ENCODE measurements around the gene PDE4D.

The PDE4D gene

DNA sequence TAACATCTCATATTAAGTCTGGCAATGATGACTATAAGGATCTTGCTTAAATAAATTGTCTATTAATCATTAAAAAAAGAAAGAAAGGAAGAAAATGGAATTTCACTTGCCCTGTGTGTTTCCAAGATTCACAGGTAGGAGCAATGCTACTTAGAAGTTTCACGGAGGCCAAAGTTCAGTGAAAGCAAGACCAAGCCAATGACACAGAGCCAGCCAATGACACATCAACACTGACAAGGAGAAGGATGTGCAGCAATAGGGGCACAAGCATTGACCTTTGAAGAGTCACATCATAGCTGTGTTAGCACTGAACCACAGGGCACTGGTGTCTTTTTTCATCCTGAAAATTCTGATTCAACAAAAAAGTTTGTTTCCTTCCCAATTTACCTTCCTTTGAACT lies 364.3 kb downstream of the PDE4D start:
- DNase-seq (ENCODE audit: low read depth in 2 of 2, low spot score in 1 of 2), result no peak

DNA sequence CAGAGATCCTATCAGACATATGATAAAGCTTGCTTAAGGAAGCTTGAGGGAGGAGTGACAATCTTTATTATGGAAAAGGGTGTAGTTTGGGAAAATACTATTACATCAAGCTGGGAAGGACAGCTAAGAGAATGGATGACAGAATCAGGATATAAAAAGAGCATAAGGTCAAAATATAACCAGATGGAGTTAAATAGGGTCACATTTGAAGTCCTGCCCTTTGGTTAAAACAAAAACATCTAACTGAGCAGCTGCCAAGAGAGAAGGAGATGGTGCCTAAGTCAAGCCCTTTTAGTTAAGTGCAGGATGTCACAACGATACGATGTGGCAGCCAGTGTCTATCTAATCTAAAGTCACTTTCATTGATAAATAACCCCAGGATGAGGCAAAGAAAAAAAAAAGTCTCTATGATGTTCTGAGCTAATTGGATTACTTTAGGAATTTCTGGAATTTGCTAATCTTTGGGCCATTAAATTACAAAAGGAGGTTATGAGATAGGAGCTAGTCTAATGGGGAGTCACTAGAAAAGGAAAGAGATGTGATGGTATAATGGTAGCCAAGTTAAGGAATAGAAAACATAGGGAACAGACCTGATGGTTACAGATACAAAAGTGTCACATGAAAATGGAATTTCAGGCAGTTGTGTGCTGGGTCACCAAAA lies 365.2 kb downstream of the PDE4D start:
- DNase-seq (ENCODE audit: low read depth in 2 of 2, low spot score in 1 of 2), result no peak

DNA sequence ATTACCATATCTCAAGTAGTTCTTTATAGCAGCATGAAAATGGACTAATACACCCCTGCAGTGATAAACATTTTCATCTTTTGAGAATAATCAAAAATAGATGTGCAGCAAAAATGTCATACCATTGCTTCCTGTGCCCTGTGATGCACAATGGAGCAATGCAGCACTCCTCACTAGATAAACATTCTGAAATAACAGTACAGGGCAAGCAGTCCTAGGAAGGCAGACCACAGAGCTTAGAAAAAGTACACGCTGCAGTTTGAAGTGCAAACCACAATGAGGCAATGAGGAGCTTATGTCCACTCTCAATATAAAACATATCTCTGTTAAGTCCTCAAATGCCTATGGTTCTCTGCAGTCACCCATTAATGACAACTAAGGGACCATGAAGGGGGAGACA lies 367.6 kb downstream of the PDE4D start:
- no peak for DNase-seq (ENCODE audit: low read depth in 2 of 2, low spot score in 1 of 2)

DNA sequence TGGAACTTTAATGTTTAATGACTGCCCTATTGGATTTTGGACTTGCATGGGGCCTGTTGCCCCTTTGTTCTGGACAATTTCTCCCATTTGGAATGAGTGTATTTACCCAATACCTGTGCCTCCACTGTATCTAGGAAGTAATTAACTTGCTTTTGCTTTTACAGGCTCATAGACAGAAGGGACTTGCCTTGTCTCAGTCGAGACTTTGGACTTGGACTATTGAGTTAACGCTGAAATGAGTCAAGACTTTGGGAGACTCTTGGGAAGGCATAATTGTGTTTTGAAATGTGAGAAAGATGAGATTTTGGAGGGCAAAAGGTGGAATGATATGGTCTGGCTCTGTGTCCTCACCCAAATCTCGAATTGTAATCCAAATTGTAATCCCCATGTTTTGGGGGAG lies 368.2 kb downstream of the PDE4D start:
- DNase-seq (ENCODE audit: low read depth in 2 of 2, low spot score in 1 of 2), result no peak

DNA sequence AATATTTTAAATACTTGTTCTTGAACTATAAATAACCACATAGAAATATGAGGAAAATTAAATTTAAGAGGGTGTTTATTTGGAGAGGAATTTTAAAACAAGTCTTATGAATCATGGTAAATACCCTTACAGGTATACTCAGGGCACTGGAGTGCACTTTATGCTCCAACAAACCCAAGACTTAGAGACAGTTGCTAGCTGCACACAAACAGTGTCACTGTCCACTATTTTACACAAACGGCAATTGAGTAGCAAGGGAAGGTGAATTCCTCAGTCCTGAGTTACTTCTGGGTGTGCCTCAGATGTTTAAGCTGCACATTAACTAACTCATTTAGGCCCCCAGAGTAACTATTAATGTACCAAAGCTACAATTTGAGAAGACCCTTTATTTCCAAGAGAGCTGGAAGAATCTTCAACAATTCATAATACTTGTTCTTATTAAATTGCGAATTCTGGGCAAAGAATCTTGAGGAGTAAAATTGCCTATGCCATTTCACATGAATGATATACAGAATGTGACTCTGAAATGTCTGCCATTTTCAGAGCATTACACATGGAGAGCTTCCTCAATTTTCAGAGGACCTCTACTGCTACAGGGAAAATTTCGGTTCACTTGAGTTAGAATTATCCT lies 371.2 kb downstream of the PDE4D start:
- no peak for DNase-seq (ENCODE audit: low read depth in 2 of 2, low spot score in 1 of 2)

DNA sequence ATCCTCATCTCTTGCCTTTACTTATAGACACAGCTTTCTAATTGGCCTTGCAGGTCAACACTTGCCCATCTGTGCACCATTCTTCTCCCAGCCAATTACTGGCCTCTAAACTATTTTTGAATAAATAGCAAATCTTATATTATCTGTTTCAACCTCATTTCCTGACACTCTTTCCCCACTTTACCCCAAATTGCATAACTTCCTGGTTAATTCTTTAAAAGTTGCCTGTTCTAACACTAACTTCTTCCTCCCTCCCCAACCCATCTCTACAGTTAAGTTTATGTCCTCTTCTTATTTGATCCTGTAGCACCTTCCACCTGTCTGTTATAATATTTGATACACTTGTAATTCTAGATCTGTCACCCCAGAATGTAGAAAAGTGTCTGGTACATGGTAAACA lies 372.1 kb downstream of the PDE4D start:
- no peak for DNase-seq (ENCODE audit: low read depth in 2 of 2, low spot score in 1 of 2)

DNA sequence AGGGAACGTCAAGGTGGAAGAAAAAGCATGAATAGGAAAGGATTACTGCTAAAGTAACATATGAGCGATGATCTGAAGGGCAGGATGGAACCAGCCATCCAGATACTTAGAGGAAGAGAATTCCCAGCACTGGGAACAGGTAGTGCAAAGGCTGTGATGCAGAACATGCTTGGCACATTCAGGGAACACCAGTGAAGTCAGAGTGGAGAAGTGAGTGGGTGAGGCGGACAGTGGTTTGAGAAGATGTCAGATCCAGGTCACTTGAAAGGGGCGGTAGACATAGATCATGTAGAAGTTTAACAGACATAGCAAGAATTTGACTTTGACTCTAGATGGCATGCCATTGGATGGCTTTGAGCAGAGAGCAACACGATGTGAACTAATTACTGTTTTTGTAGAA lies 374.2 kb downstream of the PDE4D start:
- DNase-seq (ENCODE audit: low read depth in 2 of 2, low spot score in 1 of 2), result no peak

DNA sequence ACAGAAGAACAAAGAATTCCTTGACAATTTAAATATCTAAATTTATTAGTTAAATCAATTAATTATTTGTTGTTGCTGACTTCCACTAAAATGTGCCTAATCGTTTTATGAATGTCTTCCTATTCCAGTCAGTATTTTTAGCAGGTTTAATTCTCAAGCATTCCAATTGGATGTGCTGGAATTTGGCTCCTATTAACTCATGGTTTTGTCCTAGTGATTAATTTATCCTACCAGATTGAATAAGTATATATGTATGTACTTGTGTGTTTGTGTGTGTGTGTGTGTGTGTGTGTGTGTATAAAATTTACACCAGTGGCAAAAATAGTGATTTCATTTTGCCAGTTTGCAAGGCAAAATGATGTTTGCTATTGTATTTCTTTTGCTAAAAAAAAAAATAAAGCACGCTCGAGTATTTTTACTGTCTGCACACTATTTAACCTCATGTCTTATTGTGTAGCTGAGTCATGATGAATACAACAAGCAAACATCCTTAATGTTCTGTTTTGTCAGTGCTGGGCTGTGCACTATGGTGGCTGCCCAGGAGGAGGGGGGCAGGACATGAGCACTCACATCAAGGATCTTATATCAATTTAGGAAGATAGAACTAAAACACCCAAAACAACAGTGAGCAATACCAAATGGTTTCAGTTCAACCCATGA lies 375.5 kb downstream of the PDE4D start:
- no peak for DNase-seq (ENCODE audit: low read depth in 2 of 2, low spot score in 1 of 2)

DNA sequence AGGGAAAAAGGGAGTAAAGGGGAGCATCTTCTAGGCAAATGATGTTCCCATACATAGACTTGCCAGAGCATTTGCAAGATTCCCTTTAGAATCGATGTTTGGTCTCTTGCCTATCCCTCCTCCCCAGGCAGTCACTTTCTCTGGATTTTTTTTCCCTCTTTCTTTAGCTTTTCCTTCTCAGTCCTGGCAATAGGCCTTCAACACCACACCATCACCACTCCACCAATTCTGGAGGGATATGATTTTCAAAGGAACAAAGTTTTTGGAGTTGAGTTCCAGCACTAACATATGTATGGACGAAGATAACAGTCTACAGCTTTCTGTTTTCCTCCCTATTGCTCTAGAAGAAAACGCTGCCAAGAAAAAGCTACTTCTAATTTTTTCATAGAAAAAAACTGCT lies 377.4 kb downstream of the PDE4D start:
- DNase-seq (ENCODE audit: low read depth in 2 of 2, low spot score in 1 of 2), result no peak

DNA sequence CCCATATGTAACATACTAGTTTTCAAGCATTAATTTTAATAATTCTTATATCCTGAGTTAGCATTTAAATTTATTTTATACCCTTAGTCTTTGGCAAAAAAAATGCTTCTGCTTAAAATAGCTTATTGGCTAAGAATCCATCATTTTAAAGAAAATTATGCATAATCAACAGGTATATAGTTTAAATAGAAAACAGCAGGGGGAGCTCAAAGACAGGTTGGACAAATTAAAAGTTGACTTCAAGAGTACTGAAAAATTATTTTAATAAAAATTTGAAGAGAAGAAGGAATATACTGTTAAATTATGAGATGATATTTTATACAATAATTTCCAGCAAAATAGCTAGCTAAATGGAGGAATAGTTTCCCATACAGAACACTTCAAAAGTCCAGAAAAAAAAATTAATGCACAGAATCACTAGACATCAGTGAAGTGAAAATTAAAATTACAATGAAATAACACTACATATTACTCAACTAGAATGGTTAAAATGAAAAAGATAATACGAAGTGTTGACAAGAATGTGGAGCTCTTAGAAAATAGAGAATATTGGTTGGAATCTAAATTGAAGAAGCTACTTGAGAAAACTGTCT lies 387.1 kb downstream of the PDE4D start:
- no peak for DNase-seq (ENCODE audit: low read depth in 2 of 2, low spot score in 1 of 2)

DNA sequence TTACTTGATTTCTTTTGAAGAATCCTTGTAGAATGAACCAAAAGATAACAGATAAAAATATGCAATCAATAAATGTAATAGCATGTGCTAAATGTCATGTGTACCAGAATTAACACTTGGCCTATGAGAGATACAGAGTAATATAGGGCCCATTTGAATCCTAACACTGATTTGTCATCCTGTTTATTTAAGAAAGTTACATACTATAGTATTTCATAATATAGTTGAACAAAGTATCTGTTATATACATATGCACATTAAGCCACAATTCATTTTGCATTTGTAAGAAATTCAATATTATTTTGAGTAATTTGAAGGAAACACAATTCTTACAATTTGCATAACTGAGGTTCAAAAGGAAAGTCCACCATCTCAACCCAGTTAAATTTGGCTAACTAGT lies 389.5 kb downstream of the PDE4D start:
- no peak for DNase-seq (ENCODE audit: low read depth in 2 of 2, low spot score in 1 of 2)

DNA sequence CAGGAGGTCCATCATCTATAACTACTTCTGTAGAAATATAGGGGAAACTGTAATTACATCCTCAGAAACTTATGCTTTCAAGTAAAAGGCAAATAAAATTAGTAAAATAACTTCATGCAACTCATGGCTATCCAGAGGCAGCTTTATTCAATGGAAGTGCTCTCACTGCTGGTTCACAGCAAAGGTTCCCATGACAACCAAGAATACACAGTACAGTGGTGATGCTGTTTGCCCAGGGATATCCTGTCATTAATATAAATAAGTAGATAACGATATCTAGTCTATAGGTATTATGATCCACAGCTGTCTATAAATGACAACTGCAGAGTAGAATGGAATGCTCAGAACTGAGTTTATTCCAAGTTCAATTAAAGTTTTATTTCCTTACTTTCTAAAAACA lies 390.3 kb downstream of the PDE4D start:
- no peak for DNase-seq (ENCODE audit: low read depth in 2 of 2, low spot score in 1 of 2)

DNA sequence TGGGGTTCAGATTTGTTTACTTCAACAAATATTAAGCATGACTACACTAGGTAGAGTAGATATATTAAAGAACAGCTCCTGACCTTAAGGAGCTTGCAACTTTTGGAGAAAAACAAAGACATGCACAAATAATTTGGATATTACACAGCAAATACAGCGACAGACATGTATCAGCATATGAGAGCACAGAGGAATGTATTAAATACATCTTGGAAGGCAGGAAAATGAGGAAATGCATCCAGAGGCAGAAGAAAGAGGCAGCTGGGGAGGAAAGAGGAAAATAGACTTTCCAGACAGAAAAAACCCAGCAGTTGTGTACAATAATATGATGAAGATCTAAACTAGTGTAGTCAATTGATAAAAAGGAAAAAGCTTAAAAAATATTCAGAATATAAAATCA lies 392.2 kb downstream of the PDE4D start:
- DNase-seq (ENCODE audit: low read depth in 2 of 2, low spot score in 1 of 2), result no peak

DNA sequence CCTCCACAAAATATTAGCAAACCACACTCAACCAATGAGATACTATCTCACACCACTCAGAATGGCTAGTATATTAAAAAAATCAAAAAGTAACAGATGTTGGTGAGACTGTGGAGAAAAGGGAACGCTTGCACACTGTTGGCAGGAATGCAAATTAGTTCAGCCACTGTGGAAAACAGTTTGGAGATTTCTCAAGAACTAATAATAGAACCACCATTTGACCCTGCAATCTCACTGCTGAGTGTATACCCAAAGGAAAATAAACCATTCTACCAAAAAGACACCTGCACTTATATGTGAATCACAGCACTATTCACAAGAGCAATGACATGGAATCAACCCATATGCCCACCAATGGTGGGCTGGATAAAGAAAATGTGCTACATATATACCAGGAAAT lies 393.5 kb downstream of the PDE4D start:
- DNase-seq (ENCODE audit: low read depth in 2 of 2, low spot score in 1 of 2), result no peak

DNA sequence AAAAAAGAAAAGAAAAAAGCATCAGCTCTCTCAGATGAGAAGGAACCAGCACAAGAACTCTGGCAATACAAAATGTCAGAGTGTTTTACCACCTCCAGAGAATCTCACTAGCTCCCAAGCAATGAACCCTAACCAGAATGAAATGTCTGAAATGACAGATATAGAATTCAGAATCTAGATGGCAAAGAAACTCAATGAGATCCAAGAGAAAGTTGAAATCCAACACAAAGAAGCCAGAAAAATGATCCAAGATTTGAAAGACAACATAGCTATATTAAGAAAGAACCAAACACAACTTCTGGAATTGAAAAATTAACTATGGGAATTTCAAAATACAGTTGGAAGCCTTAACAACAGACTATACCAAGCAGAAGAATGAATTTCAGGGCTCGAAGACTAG lies 396.3 kb downstream of the PDE4D start:
- no peak for DNase-seq (ENCODE audit: low read depth in 2 of 2, low spot score in 1 of 2)

DNA sequence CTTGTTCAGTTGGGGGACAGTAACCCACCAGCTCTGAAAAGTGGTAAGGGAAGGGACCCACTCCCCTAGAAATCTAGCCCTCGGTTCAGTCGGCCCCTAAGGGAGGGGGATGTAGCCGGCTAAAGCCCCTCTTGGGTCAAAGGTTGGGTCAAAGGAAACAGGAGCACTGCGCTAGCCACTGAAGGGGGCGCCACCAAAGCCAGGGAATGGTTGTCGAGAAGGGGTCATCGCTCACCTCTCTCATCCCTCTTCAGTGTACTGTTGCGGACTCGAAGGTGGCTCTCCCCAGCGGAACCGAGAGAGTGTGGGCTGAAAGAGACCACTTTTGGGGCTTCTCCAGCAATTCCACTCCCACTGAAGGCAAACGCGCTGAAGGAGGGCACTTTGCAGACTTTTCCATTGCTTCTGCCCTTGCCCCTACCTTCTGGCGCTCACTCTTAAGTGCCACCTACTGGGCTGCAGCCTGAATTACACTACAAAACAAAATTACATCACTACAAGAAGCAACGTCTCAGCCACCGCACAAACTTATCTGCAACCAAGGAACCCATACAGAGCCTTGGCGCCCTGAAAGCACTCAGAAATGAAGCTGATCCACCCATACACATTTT lies 396.9 kb downstream of the PDE4D start:
- DNase-seq (ENCODE audit: low read depth in 2 of 2, low spot score in 1 of 2), result no peak

DNA sequence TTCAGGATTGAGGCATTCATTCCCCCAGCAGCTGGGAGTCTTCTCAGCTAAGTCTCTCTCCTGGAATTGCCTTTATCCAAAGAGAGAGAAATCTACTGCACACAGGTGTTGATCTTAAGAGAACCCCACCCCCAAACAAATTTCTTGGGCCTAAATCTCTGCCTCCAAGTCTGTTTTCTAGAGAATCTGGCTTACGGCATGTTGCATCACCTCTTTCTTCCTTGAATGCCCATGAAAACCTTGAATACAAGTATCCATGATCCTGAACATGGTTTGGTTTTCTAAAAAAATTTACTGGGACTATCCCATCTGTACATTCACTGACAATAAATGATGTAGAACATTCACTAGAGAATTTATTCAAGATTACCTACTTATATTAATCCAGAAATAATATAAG lies 401.6 kb downstream of the PDE4D start:
- no peak for DNase-seq (ENCODE audit: low read depth in 2 of 2, low spot score in 1 of 2)

DNA sequence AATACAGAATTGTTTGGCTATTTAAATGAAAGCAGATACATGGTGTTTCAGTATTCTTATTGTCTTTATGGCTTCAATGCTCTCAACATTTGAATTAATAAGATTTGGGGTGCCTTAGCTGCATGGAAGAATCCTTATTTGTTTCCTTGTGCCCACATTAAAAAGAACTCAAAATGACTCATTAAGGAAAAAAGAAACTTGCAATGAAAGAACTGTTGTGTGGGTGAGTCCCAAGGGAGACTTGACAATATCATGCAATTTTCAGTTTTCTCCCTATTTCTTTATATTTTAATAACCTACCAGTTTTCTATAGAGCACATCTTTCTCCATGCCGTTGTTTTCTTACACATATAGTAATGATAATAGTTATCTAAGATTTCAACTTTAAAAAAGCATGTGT lies 404.0 kb downstream of the PDE4D start:
- no peak for DNase-seq (ENCODE audit: low read depth in 2 of 2, low spot score in 1 of 2)

DNA sequence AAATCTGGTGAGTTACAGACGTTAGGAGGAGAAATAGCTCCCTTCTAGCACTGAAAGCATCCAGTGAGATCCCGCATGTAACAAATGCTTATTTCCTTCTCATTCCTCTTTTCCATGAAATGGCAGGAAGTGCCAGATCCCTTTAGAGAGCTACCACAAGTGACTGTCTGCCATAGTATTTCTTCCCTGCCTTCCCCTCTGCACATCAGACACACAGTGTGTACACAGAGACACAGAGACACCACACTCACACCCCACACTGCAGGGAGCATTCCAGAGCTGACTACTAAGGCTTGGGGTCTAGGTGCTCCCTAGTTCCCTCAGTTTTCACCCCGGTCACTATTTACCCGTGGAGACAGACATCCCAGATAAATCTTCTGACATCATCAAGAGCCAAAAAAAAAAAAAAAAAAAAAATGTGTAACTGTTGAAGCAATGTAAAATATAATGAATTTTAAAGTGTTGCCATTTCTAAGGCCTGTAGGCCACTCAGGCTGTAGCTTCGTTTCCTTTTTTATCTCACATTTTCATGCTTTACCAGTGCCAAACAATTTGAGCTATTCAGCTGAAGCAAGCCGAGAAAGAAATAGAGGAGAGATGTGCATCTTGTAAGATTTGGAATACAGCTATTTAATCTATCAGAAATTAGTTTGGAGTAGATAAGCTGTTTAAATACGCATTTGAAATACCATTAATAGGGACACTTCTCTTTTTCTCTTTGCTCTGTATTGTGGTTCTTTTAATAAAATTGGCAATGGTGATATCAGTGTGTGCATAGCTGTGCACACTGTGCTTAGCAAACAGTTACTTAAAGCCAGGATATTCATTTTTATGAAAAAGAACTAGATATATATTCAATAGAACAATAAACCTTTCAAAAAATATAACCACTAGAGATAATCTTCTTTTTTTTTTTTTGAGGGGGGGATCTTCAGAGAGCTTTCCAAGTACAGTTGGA lies 405.5 kb downstream of the PDE4D start:
- DNase-seq (ENCODE audit: low read depth in 2 of 2, low spot score in 1 of 2), result no peak

DNA sequence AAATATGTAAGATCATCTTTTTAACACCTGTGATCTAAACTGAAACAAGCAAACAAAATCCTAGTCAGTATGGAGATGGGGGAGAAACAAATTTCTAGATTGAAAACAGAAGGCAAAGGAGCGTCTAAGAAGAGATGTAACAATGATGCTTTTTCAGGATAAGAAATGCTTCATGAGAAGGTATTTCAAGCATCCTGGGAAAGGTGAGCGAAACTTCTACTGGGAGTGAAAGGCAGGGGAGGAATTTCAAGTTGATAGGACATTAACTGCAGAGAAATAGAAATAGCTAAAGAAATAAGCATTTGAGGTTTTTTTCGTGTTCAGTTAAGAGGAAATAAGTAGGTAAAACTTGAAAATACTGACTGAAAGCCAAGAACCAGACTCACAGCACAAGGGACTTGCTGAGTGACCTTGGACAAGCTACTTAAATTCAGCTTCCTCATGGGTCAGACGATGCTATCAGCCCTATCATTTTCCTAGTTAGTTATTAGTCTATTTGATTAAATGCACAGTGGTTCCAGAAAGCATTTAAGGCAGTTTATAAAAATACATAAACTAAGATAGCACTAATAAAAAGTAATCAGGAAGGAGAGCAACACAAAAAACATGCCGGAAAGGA lies 406.3 kb downstream of the PDE4D start:
- DNase-seq (ENCODE audit: low read depth in 2 of 2, low spot score in 1 of 2), result no peak

Data from stimulated activated CD8-positive, alpha-beta memory T cell treated with anti-CD3 and anti-CD28 coated beads, Interleukin-4, amount 100 ng/mL, for 4 hours (primary cell).